Suprapubic skin (tissue), 4 donors: ENCODE measurements around the gene IRF7.

Source experiments
- POLR2A ChIP-seq, 2 donors: fragments of 450-650 bp; IDR thresholded peaks; one replicate each; pipeline ENCODE4 v1.6.1; 2017; ENCODE audit warnings: antibody characterized with exemption in 2 of 2, mild to moderate bottlenecking in 2 of 2, moderate library complexity in 2 of 2
- POLR2AphosphoS5 ChIP-seq, 3 donors: sonication (generic); formaldehyde crosslinking; IDR thresholded peaks; one replicate each; pipeline ENCODE4 v1.6.1; 2017; ENCODE audit warnings: antibody characterized with exemption in 3 of 3
- TF ChIP-seq, protein P1 (sequence below), 2 donors: fragments of 200-600 bp in 1 of 2; fragments of 450-650 bp in 1 of 2; sonication (generic) in 1 of 2; IDR thresholded peaks; one replicate each; pipeline ENCODE4 v1.5.1; 2016 to 2019; ENCODE audit warnings: antibody characterized with exemption in 2 of 2, mild to moderate bottlenecking in 1 of 2, moderate library complexity in 1 of 2

DNA sequence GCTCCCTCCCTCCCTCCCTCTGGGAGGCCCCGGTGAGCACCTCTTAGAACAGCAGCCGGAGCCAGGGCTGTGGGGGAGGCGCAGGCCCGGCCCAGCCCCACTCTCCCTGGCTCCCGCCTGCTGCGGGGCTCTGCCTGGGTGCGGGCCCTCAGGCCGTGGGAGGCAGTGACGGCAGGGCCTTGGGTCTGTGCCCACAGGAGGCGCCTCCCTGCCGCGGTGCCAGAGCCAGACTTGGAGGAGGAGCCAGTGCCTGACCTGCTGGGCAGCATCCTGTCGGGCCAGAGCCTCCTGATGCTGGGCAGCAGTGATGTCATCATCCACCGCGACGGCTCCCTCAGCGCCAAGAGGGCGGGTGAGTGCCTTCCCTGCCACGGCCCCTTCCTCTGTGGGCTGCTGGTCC, 9.5 kb downstream of the IRF7 start:
- TF ChIP-seq, protein P1, sequence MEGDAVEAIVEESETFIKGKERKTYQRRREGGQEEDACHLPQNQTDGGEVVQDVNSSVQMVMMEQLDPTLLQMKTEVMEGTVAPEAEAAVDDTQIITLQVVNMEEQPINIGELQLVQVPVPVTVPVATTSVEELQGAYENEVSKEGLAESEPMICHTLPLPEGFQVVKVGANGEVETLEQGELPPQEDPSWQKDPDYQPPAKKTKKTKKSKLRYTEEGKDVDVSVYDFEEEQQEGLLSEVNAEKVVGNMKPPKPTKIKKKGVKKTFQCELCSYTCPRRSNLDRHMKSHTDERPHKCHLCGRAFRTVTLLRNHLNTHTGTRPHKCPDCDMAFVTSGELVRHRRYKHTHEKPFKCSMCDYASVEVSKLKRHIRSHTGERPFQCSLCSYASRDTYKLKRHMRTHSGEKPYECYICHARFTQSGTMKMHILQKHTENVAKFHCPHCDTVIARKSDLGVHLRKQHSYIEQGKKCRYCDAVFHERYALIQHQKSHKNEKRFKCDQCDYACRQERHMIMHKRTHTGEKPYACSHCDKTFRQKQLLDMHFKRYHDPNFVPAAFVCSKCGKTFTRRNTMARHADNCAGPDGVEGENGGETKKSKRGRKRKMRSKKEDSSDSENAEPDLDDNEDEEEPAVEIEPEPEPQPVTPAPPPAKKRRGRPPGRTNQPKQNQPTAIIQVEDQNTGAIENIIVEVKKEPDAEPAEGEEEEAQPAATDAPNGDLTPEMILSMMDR (IDR thresholded peaks at IDR 0.05) = no peak
- TF ChIP-seq POLR2A (IDR thresholded peaks at IDR 0.05) (no peak), POLR2AphosphoS5 (IDR thresholded peaks at IDR 0.05) (no peak)
